ENCODE data around the gene ATP5IF1. TPM values are rescaled to one million over a fixed set of nuclear protein-coding genes. Genes with fewer than 3 reads are reported as not detected.

The ATP5IF1 gene
- total and polyA plus RNA-seq, 10 of the 15 experiments (the other 5 are each of a cell fraction or from before 2014, with no cell fraction given), result 253 to 1,210 (median 418) TPM

DNA sequence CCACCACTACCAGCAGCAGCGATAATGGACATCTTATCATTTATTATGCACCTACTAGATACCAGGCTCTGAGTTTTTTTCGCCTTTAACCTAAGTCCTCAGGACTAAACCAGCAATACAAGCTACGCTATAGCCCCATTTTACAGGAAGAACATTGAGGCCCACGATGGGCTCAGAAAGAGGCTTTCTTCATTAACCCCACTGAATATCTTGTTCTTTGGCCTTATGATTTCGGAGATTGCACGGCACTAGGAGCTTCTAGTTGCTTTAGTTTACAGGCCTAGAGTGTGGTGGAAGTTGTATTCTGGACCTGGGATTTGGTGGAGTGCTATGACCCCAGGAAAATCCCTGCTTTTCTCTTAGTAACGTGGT is 24.9 kb downstream of the ATP5IF1 start (continued):
- TF ChIP-seq BHLHE40 (IDR thresholded peaks at IDR 0.05; ENCODE audit: borderline replicate concordance in 1 of 2, low read depth in 2 of 2, low read length in 1 of 2) (no peak), CBFB (IDR thresholded peaks at IDR 0.05; ENCODE audit: low read depth) (no peak), SMC3 (IDR thresholded peaks at IDR 0.05; ENCODE audit: borderline replicate concordance, low read length) (no peak), MYC (IDR thresholded peaks at IDR 0.05; ENCODE audit: insufficient read depth, insufficient read length, insufficient replicate concordance, low read length, severe bottlenecking) (no peak)

DNA sequence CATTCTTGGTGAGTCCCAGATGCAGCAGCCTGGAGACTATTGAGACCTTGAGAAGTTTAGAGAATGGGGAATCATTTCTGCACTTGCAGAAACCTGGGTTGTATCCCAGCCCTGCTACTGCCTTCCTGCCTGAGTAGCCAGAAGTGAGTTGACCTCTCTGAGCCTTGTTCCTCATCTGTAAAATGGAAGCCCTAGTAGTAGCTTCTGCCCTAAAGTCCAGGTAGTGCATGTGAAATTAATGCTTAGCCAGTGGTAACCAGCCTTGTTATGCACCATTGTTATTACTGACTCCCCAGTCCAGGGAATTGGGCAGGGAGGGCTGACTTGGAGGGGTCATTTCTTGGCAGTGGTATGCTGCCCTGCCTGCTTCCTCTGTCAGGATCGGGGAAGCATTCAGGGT is 29.0 kb downstream of the ATP5IF1 start:
- ATAC-seq (peak; percentile 11; the same call in 2 of the 3 replicates), FAIRE-seq (no peak), DNase-seq (ENCODE audit: low read depth, low spot score) (no peak)
- no peaks in the 10 kb centered on the region; a peak in 1 of 4 replicates for H3K36me3 ChIP-seq (ENCODE audit: control insufficient read depth in 2 of 2, insufficient read depth in 2 of 2, low read length in 1 of 2)
- no peak overlapping the region for H2AFZ ChIP-seq (ENCODE audit: control insufficient read depth, low read depth, low read length)
- no peaks in the 10 kb centered on the region for H3K27me3 ChIP-seq (replicated peaks in 1 of 2; ENCODE audit: control insufficient read depth in 2 of 2, insufficient read depth in 2 of 2, low read length in 1 of 2)
- H3K9me3 ChIP-seq (replicated peaks; ENCODE audit: control insufficient read depth, insufficient read depth, low read length), result no peaks in the 10 kb centered on the region
- H3K9ac ChIP-seq (ENCODE audit: control insufficient read depth, insufficient read depth, low read length), result no peak overlapping the region
- ChIA-PET SMC1A (ENCODE audit: uncharacterized antibody, unreplicated experiment) (interaction anchor here (0.6 to 1.6 kb wide), 2 partner anchors 16 to 246 kb away, joined by 3 to 4 read pairs; no protein-coding TSS in a partner anchor), POLR2A (interaction anchor here (0.6 kb wide), 1 partner anchor 165 kb away, joined by 3 read pairs; no protein-coding TSS in a partner anchor), RAD21 (ENCODE audit: unreplicated experiment) (interaction anchor here (0.6 kb wide), 1 partner anchor 250 kb away, joined by 3 read pairs; no protein-coding TSS in a partner anchor), CTCF (interaction anchor here (3.0 kb wide), 1 partner anchor 16 kb away, joined by 24 read pairs; no protein-coding TSS in a partner anchor)
- BruUV-seq (replicated peaks), result no TSS peak
- no peak overlapping the region for H3K4me3 ChIP-seq
- no peak overlapping the region for H3K27ac ChIP-seq (ENCODE audit: control insufficient read depth, insufficient read depth)
- in situ Hi-C loops (cut with MboI), result no loop called here
- H3K4me2 ChIP-seq (ENCODE audit: control insufficient read depth, insufficient read depth), result no peak overlapping the region
- H3K4me1 ChIP-seq (ENCODE audit: control insufficient read depth, insufficient read depth, low read length), result no peaks in the 10 kb centered on the region
- TF ChIP-seq, protein P1, sequence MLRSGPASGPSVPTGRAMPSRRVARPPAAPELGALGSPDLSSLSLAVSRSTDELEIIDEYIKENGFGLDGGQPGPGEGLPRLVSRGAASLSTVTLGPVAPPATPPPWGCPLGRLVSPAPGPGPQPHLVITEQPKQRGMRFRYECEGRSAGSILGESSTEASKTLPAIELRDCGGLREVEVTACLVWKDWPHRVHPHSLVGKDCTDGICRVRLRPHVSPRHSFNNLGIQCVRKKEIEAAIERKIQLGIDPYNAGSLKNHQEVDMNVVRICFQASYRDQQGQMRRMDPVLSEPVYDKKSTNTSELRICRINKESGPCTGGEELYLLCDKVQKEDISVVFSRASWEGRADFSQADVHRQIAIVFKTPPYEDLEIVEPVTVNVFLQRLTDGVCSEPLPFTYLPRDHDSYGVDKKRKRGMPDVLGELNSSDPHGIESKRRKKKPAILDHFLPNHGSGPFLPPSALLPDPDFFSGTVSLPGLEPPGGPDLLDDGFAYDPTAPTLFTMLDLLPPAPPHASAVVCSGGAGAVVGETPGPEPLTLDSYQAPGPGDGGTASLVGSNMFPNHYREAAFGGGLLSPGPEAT (IDR thresholded peaks at IDR 0.05; ENCODE audit: low read depth), result no peak
- TF ChIP-seq, protein P2, sequence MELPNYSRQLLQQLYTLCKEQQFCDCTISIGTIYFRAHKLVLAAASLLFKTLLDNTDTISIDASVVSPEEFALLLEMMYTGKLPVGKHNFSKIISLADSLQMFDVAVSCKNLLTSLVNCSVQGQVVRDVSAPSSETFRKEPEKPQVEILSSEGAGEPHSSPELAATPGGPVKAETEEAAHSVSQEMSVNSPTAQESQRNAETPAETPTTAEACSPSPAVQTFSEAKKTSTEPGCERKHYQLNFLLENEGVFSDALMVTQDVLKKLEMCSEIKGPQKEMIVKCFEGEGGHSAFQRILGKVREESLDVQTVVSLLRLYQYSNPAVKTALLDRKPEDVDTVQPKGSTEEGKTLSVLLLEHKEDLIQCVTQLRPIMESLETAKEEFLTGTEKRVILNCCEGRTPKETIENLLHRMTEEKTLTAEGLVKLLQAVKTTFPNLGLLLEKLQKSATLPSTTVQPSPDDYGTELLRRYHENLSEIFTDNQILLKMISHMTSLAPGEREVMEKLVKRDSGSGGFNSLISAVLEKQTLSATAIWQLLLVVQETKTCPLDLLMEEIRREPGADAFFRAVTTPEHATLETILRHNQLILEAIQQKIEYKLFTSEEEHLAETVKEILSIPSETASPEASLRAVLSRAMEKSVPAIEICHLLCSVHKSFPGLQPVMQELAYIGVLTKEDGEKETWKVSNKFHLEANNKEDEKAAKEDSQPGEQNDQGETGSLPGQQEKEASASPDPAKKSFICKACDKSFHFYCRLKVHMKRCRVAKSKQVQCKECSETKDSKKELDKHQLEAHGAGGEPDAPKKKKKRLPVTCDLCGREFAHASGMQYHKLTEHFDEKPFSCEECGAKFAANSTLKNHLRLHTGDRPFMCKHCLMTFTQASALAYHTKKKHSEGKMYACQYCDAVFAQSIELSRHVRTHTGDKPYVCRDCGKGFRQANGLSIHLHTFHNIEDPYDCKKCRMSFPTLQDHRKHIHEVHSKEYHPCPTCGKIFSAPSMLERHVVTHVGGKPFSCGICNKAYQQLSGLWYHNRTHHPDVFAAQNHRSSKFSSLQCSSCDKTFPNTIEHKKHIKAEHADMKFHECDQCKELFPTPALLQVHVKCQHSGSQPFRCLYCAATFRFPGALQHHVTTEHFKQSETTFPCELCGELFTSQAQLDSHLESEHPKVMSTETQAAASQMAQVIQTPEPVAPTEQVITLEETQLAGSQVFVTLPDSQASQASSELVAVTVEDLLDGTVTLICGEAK (IDR thresholded peaks at IDR 0.05; ENCODE audit: borderline replicate concordance), result no peak
- 0 out of 2 replicates have a peak, but pooled peaks cover 4% of the 10 kb centered on the region for H4K20me1 ChIP-seq (ENCODE audit: control insufficient read depth, insufficient read depth)
- intact Hi-C loops (cut with micrococcal nuclease; ENCODE audit: unreplicated experiment), result no loop called here
- WGBS (ENCODE audit: insufficient coverage, insufficient replicate concordance, low lambda C conversion rate, missing lambda C conversion rate), result 100% methylated on average over 1 of the region's 1 CpG
- H3K79me2 ChIP-seq (ENCODE audit: control insufficient read depth, insufficient read depth, low read length), result peaks cover 32% of the 10 kb centered on the region
